Stimulated activated effector memory CD8-positive, alpha-beta T cell treated with anti-CD3 and anti-CD28 coated beads, Interleukin-12 subunit alpha, Interleukin-12 subunit beta, amount 100 ng/mL, for 72 hours (primary cell): ENCODE measurements around the gene STXBP4.
"Not testable (repeated sequence)": the region's sequence is repeated elsewhere in the genome, so short reads cannot be mapped to it uniquely, and the experiment has no call there.

Source experiments
- ATAC-seq: fragments of 150-1000 bp; cut with Tn5 transposase; 2 replicates; pipeline ENCODE4 v1.10.0; 2021
- DNase-seq, 2 donors: peaks; one replicate each; pipeline ENCODE4 v3.0.0; 2021 to 2022; ENCODE audit warnings: low spot score in 2 of 2
- H3K27ac Mint-ChIP-seq: one replicate; pipeline ENCODE4 v1.8.0; 2022; ENCODE audit warnings: mild to moderate bottlenecking, mixed read lengths
- H3K36me3 Mint-ChIP-seq: one replicate; pipeline ENCODE4 v1.8.0; 2022; ENCODE audit warnings: mild to moderate bottlenecking, mixed read lengths
- H3K4me1 Mint-ChIP-seq: one replicate; pipeline ENCODE4 v1.8.0; 2022; ENCODE audit warnings: mixed read lengths
- H3K4me3 Mint-ChIP-seq: one replicate; pipeline ENCODE4 v1.8.0; 2022; ENCODE audit warnings: mild to moderate bottlenecking, mixed read lengths
- H3K9me3 Mint-ChIP-seq: one replicate; pipeline ENCODE4 v1.8.0; 2022; ENCODE audit warnings: mixed read lengths

The STXBP4 gene

GRCh38 chr17:55059724-55060123 lies 91.2 kb downstream of the STXBP4 start:
- Mint-ChIP-seq H3K4me3 (no peak overlapping the region), H3K9me3 (no peaks in the 10 kb centered on the region), H3K4me1 (no peaks in the 10 kb centered on the region), H3K36me3 (no peaks in the 10 kb centered on the region), H3K27ac (no peak overlapping the region)
- DNase-seq (no peak), ATAC-seq (no peak)

GRCh38 chr17:55062921-55063320 lies 94.4 kb downstream of the STXBP4 start:
- DNase-seq, result no peak
- no peak overlapping the region for H3K4me3 Mint-ChIP-seq
- no peak overlapping the region for H3K27ac Mint-ChIP-seq
- no peaks in the 10 kb centered on the region for H3K9me3 Mint-ChIP-seq
- no peak for ATAC-seq
- H3K36me3 Mint-ChIP-seq, result no peaks in the 10 kb centered on the region
- H3K4me1 Mint-ChIP-seq, result no peaks in the 10 kb centered on the region

- H3K4me1 Mint-ChIP-seq, result no peaks in the 10 kb centered on the region
- no peak overlapping the region for H3K4me3 Mint-ChIP-seq
- DNase-seq, result no peak
- no peak overlapping the region for H3K27ac Mint-ChIP-seq
- no peaks in the 10 kb centered on the region for H3K9me3 Mint-ChIP-seq
- no peaks in the 10 kb centered on the region for H3K36me3 Mint-ChIP-seq
- no peak for ATAC-seq
Measured at GRCh38 chr17:55063885-55064874, 95.6 kb downstream of the STXBP4 start.

- no peak overlapping the region for H3K4me3 Mint-ChIP-seq
- no peaks in the 10 kb centered on the region for H3K9me3 Mint-ChIP-seq
- ATAC-seq (peak; percentile 86), DNase-seq (no peak)
- peaks cover 9% of the 10 kb centered on the region for H3K4me1 Mint-ChIP-seq
- no peaks in the 10 kb centered on the region for H3K36me3 Mint-ChIP-seq
- H3K27ac Mint-ChIP-seq, result no peak overlapping the region
Measured at GRCh38 chr17:55067697-55068439, 99.3 kb downstream of the STXBP4 start.

- no peak overlapping the region for H3K4me3 Mint-ChIP-seq
- no peak overlapping the region for H3K27ac Mint-ChIP-seq
- H3K4me1 Mint-ChIP-seq, result peaks cover 9% of the 10 kb centered on the region
- no peaks in the 10 kb centered on the region for H3K9me3 Mint-ChIP-seq
- ATAC-seq (no peak), DNase-seq (no peak)
- no peaks in the 10 kb centered on the region for H3K36me3 Mint-ChIP-seq
Measured at GRCh38 chr17:55068862-55069811, 100.6 kb downstream of the STXBP4 start.

- peaks cover 9% of the 10 kb centered on the region for H3K4me1 Mint-ChIP-seq
- H3K27ac Mint-ChIP-seq, result no peak overlapping the region
- H3K9me3 Mint-ChIP-seq, result no peaks in the 10 kb centered on the region
Measured at GRCh38 chr17:55069983-55070529, 101.5 kb downstream of the STXBP4 start.

GRCh38 chr17:55072898-55073297 lies 104.3 kb downstream of the STXBP4 start:
- Mint-ChIP-seq H3K36me3 (no peaks in the 10 kb centered on the region), H3K27ac (peak overlapping the region; percentile 85), H3K4me3 (peak overlapping the region; percentile 27), H3K9me3 (no peaks in the 10 kb centered on the region), H3K4me1 (peaks cover 9% of the 10 kb centered on the region)
- DNase-seq (no peak), ATAC-seq (peak; percentile 95)

More at GRCh38 chr17:55069983-55070529, 101.5 kb downstream of the STXBP4 start:
- no peak for DNase-seq
- no peak for ATAC-seq
- Mint-ChIP-seq H3K4me3 (no peak overlapping the region), H3K36me3 (no peaks in the 10 kb centered on the region)

- H3K36me3 Mint-ChIP-seq, H3K4me1 Mint-ChIP-seq, DNase-seq, H3K9me3 Mint-ChIP-seq, ATAC-seq: not testable (repeated sequence)
- H3K4me3 Mint-ChIP-seq, result peak overlapping the region; percentile 27
- peak overlapping the region; percentile 85 for H3K27ac Mint-ChIP-seq
Measured at GRCh38 chr17:55073467-55073866, 104.9 kb downstream of the STXBP4 start.

GRCh38 chr17:55081559-55081958 lies 113.0 kb downstream of the STXBP4 start:
- ATAC-seq, result no peak

GRCh38 chr17:55086635-55087058 lies 118.1 kb downstream of the STXBP4 start:
- no peak overlapping the region for H3K4me3 Mint-ChIP-seq
- H3K27ac Mint-ChIP-seq, result no peak overlapping the region
- DNase-seq, result no peak

More at GRCh38 chr17:55081559-55081958, 113.0 kb downstream of the STXBP4 start:
- DNase-seq, result no peak
- H3K4me3 Mint-ChIP-seq, result no peak overlapping the region
- H3K9me3 Mint-ChIP-seq, result no peaks in the 10 kb centered on the region
- no peak overlapping the region for H3K27ac Mint-ChIP-seq
- no peaks in the 10 kb centered on the region for H3K4me1 Mint-ChIP-seq
- no peaks in the 10 kb centered on the region for H3K36me3 Mint-ChIP-seq

GRCh38 chr17:55089256-55089655 lies 120.7 kb downstream of the STXBP4 start:
- peak overlapping the region; percentile 97 for H3K27ac Mint-ChIP-seq
- no peak for DNase-seq
- peak overlapping the region; percentile 61 for H3K4me3 Mint-ChIP-seq

More at GRCh38 chr17:55086635-55087058, 118.1 kb downstream of the STXBP4 start:
- no peaks in the 10 kb centered on the region for H3K36me3 Mint-ChIP-seq
- no peaks in the 10 kb centered on the region for H3K9me3 Mint-ChIP-seq
- ATAC-seq, result no peak
- peaks cover 20% of the 10 kb centered on the region for H3K4me1 Mint-ChIP-seq

GRCh38 chr17:55090079-55090492 lies 121.5 kb downstream of the STXBP4 start:
- DNase-seq (peak; percentile 22 to 67), ATAC-seq (peak; percentile 100)
- no peaks in the 10 kb centered on the region for H3K36me3 Mint-ChIP-seq
- peak overlapping the region; percentile 61 for H3K4me3 Mint-ChIP-seq
- H3K4me1 Mint-ChIP-seq, result peaks cover 30% of the 10 kb centered on the region
- peak overlapping the region; percentile 97 for H3K27ac Mint-ChIP-seq
- H3K9me3 Mint-ChIP-seq, result no peaks in the 10 kb centered on the region

More at GRCh38 chr17:55089256-55089655, 120.7 kb downstream of the STXBP4 start:
- ATAC-seq, result no peak
- Mint-ChIP-seq H3K4me1 (peaks cover 29% of the 10 kb centered on the region), H3K9me3 (no peaks in the 10 kb centered on the region), H3K36me3 (no peaks in the 10 kb centered on the region)

GRCh38 chr17:55093353-55093752 lies 124.8 kb downstream of the STXBP4 start:
- Mint-ChIP-seq H3K36me3 (no peaks in the 10 kb centered on the region), H3K4me1 (peaks cover 30% of the 10 kb centered on the region), H3K4me3 (no peak overlapping the region), H3K27ac (peak overlapping the region; percentile 3), H3K9me3 (no peaks in the 10 kb centered on the region)
- DNase-seq, result no peak
- no peak for ATAC-seq

GRCh38 chr17:55098765-55099164 lies 130.2 kb downstream of the STXBP4 start:
- Mint-ChIP-seq H3K27ac (no peak overlapping the region), H3K36me3 (no peaks in the 10 kb centered on the region)

More at GRCh38 chr17:55098765-55099164, 130.2 kb downstream of the STXBP4 start:
- DNase-seq (no peak), ATAC-seq (no peak)
- peaks cover 5% of the 10 kb centered on the region for H3K4me1 Mint-ChIP-seq
- H3K4me3 Mint-ChIP-seq, result no peak overlapping the region
- H3K9me3 Mint-ChIP-seq, result no peaks in the 10 kb centered on the region
